Keratinocyte (primary cell): ENCODE measurements around the gene MTRF1. TPM values are rescaled to one million over a fixed set of nuclear protein-coding genes. Genes with fewer than 3 reads are reported as not detected.

Experiments used
- DNase-seq: peaks from one replicate; pipeline ENCODE4 v3.0.0-alpha.2; 2011; ENCODE audit warnings: low read depth, missing footprints, low spot score
- FAIRE-seq: peaks from 2 replicates; lab custom pipeline; 2011; peaks lifted over from hg19 to GRCh38; lab: Jason Lieb, UNC
- H2AFZ ChIP-seq: 2 replicates; pipeline ENCODE4 v1.6.0; 2012; ENCODE audit warnings: low read length, control low read depth, inconsistent platforms; ENCODE audit not compliant: control insufficient read depth
- H3K27ac ChIP-seq: 2 replicates; pipeline ENCODE4 v1.5.1; 2011; ENCODE audit warnings: low read length; ENCODE audit not compliant: control insufficient read depth, insufficient read depth
- H3K27me3 ChIP-seq: 3 replicates; pipeline ENCODE4 v1.6.0; 2011; ENCODE audit warnings: low read length; ENCODE audit not compliant: control insufficient read depth, insufficient read depth; ENCODE audit errors: extremely low read depth
- H3K36me3 ChIP-seq, 2 experiments: 2 replicates in 1 of 2; 3 replicates in 1 of 2; pipeline ENCODE4 v1.5.1; 2011; ENCODE audit warnings: low read length in 2 of 2, mild to moderate bottlenecking in 1 of 2; ENCODE audit not compliant: control insufficient read depth in 2 of 2, insufficient read depth in 2 of 2; ENCODE audit errors: extremely low read depth in 1 of 2
- H3K4me1 ChIP-seq: 3 replicates; pipeline ENCODE4 v1.5.1; 2011; ENCODE audit warnings: low read length; ENCODE audit not compliant: control insufficient read depth, insufficient read depth; ENCODE audit errors: extremely low read depth
- H3K4me2 ChIP-seq: 3 replicates; pipeline ENCODE4 v1.6.0; 2011; ENCODE audit warnings: low read depth, low read length; ENCODE audit not compliant: control insufficient read depth, insufficient read depth; ENCODE audit errors: extremely low read depth
- H3K4me3 ChIP-seq, 3 experiments: fragments of 200-600 bp in 1 of 3; sonication (generic) in 1 of 3; 2 replicates in 2 of 3; 3 replicates in 1 of 3; pipeline ENCODE4 v1.5.1; 2011 to 2016; ENCODE audit warnings: low read length in 3 of 3, mild to moderate bottlenecking in 3 of 3, control low read depth in 2 of 3, inconsistent platforms in 1 of 3, low read depth in 1 of 3, mixed read lengths in 1 of 3, mixed run types in 1 of 3, moderate library complexity in 1 of 3; ENCODE audit not compliant: control insufficient read depth in 2 of 3, insufficient read depth in 2 of 3; ENCODE audit errors: extremely low read depth in 1 of 3
- H3K79me2 ChIP-seq: 2 replicates; pipeline ENCODE4 v1.6.0; 2012; ENCODE audit warnings: low read length; ENCODE audit not compliant: control insufficient read depth, insufficient read depth
- H3K9ac ChIP-seq: 3 replicates; pipeline ENCODE4 v1.6.0; 2011; ENCODE audit warnings: low read length; ENCODE audit not compliant: control insufficient read depth, insufficient read depth; ENCODE audit errors: extremely low read depth
- H3K9me1 ChIP-seq: 3 replicates; pipeline ENCODE4 v1.6.0; 2011; ENCODE audit warnings: low read length; ENCODE audit not compliant: control insufficient read depth, insufficient read depth; ENCODE audit errors: extremely low read depth
- H3K9me3 ChIP-seq: 2 replicates; pipeline ENCODE4 v1.5.1; 2012; ENCODE audit warnings: low read depth, low read length; ENCODE audit not compliant: control insufficient read depth
- H4K20me1 ChIP-seq: 3 replicates; pipeline ENCODE4 v1.6.0; 2011; ENCODE audit warnings: low read length; ENCODE audit not compliant: control insufficient read depth, insufficient read depth; ENCODE audit errors: extremely low read depth
- CTCF ChIP-seq, 3 experiments: IDR thresholded peaks in 1 of 3; conservative IDR thresholded peaks in 1 of 3; optimal IDR thresholded peaks in 1 of 3; 2 replicates in 2 of 3; 3 replicates in 1 of 3; pipeline versions ENCODE3 to v1.5.1; 2011; ENCODE audit warnings: low read length in 3 of 3, mild to moderate bottlenecking in 3 of 3, moderate library complexity in 2 of 3, control low read depth in 1 of 3, inconsistent platforms in 1 of 3; ENCODE audit not compliant: insufficient read depth in 2 of 3; ENCODE audit errors: extremely low read depth in 1 of 3
- EZH2 ChIP-seq: IDR thresholded peaks from one replicate; pipeline ENCODE4 v1.6.1; 2012; ENCODE audit warnings: inconsistent platforms, mild to moderate bottlenecking, low read length, moderate library complexity
- dilution Hi-C: fragments of 300-500 bp; cut with MboI; formaldehyde crosslinking; loops from one replicate; pipeline ENCODE4 v1.7.0; 2020; ENCODE audit warnings: low sequenced_read_pairs; ENCODE audit not compliant: extremely low pct_ligation_motif_present
- polyA plus RNA-seq, 5 experiments: library from polyadenylated mRNA; depleted of rRNA in 3 of 5; stranded (reverse) in 3 of 5; stranded (forward) in 1 of 5; unstranded in 1 of 5; fragments of >200 nt; gene quantifications; 1 replicate in 1 of 5; 2 replicates in 3 of 5; 3 replicates in 1 of 5; pipeline versions ENCODE4 v1.2.1 to v1.2.3, GENCODE V29; 2011 to 2012; ENCODE audit warnings: missing spikeins in 2 of 5, low read depth in 1 of 5, low replicate concordance in 1 of 5

The MTRF1 gene
- polyA plus RNA-seq, 1 donor (not counting 4 experiments of a cell fraction or from before 2014, with no cell fraction given), result 16.9 TPM

GRCh38 chr13:41286370-41286769, 23.0 kb upstream of the MTRF1 start:
- no peak overlapping the region for H3K27ac ChIP-seq
- FAIRE-seq, result no peak

DNA sequence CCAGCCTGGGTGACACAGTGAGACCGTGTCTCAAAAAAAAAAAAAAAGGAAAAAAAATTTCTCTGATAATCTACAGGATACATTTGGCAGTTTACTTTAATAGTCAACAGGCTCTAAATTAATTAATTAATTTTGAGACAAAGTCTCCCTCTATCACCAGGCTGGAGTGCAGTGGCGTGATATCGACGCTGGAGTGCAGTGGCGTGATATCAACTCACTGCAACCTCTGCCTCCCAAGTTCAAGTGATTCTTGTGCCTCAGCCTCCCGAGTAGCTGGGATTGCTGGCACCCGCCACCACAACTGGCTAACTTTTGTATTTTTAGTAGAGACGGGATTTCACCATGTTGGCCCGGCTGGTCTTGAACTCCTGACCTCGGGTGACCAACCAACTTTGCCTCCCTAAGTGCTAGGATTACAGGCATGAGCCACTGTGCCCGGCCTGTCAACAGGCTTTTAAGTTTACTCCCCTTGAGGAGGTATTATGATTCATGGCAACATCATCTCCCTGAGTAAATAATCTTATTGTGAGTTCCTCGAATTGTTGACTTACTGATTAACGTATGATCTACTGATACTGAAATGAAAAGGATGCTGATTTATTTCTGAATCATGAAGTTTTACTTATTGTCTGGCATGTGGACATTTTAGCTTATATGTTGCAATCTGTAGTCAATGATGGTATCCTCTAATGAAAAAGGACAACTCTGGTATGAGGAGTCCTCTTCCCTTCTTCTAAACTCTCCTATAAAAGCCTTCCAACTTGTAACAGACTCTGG, 21.3 kb upstream of the MTRF1 start:
- TF ChIP-seq EZH2, result no peak
- TF ChIP-seq CTCF (optimal IDR thresholded peaks at IDR 0.05 in 1 of 3, IDR thresholded peaks at IDR 0.05 in 1 of 3, conservative IDR thresholded peaks at IDR 0.05 in 1 of 3; ENCODE audit: extremely low read depth in 1 of 3, insufficient read depth in 2 of 3, low read length in 3 of 3), result no peak
- H3K9me3 ChIP-seq, result no peaks in the 10 kb centered on the region
- no peaks in the 10 kb centered on the region for H4K20me1 ChIP-seq
- no peaks in the 10 kb centered on the region for H3K27me3 ChIP-seq
- H3K9ac ChIP-seq, result peak overlapping the region; percentile 36
- no peaks in the 10 kb centered on the region for H3K36me3 ChIP-seq
- H3K4me2 ChIP-seq, result peak overlapping the region; percentile 44
- H3K79me2 ChIP-seq, result no peaks in the 10 kb centered on the region
- H2AFZ ChIP-seq, result peak overlapping the region; percentile 78
- peak; percentile 83 for DNase-seq
- no peak overlapping the region for H3K4me3 ChIP-seq
- no peaks in the 10 kb centered on the region for H3K9me1 ChIP-seq
- dilution Hi-C loops, result no loop called here
- H3K27ac ChIP-seq, result peak overlapping the region; percentile 92
- H3K4me1 ChIP-seq, result peaks cover 11% of the 10 kb centered on the region
- FAIRE-seq, result peak; percentile 75

More at GRCh38 chr13:41286370-41286769, 23.0 kb upstream of the MTRF1 start:
- Histone ChIP-seq H3K36me3 (no peaks in the 10 kb centered on the region), H3K79me2 (no peaks in the 10 kb centered on the region), H3K9ac (no peak overlapping the region), H3K4me3 (no peak overlapping the region), H3K4me1 (peaks cover 11% of the 10 kb centered on the region), H3K4me2 (no peak overlapping the region), H3K27me3 (no peaks in the 10 kb centered on the region), H4K20me1 (no peaks in the 10 kb centered on the region), H3K9me3 (no peaks in the 10 kb centered on the region), H3K9me1 (no peaks in the 10 kb centered on the region), H2AFZ (no peak overlapping the region)
- no peak for TF ChIP-seq CTCF (optimal IDR thresholded peaks at IDR 0.05 in 1 of 3, IDR thresholded peaks at IDR 0.05 in 1 of 3, conservative IDR thresholded peaks at IDR 0.05 in 1 of 3; ENCODE audit: extremely low read depth in 1 of 3, insufficient read depth in 2 of 3, low read length in 3 of 3)
- TF ChIP-seq EZH2, result no peak
- dilution Hi-C loops, result no loop called here
- no peak for DNase-seq
